OCI-LY7 (cell line): ENCODE measurements around the gene IFI30.

ENCODE experiments used
- CTCF ChIP-seq: fragments of 200-600 bp; sonication (generic); conservative IDR thresholded peaks from 2 replicates; pipeline ENCODE4 v1.5.1; 2014; ENCODE audit warnings: mild to moderate bottlenecking, antibody characterized with exemption, low read length, moderate library complexity, mixed read lengths
- EZH2phosphoT487 ChIP-seq: fragments of 200-600 bp; sonication (generic); IDR thresholded peaks from 2 replicates; pipeline ENCODE4 v1.6.1; 2018; ENCODE audit warnings: low read depth, borderline replicate concordance, mild to moderate bottlenecking, mixed run types, antibody characterized with exemption, low read length, moderate library complexity, mixed read lengths

GRCh38 chr19:18225702-18226468 lies 52.3 kb downstream of the IFI30 start, which contains the start of gene PDE4C:
- no peak for TF ChIP-seq CTCF
- no peak for TF ChIP-seq EZH2phosphoT487
